ENCODE measurements around the gene MEGF11.
"Not testable (repeated sequence)": the region's sequence is repeated elsewhere in the genome, so short reads cannot be mapped to it uniquely, and the experiment has no call there.

The MEGF11 gene

DNA sequence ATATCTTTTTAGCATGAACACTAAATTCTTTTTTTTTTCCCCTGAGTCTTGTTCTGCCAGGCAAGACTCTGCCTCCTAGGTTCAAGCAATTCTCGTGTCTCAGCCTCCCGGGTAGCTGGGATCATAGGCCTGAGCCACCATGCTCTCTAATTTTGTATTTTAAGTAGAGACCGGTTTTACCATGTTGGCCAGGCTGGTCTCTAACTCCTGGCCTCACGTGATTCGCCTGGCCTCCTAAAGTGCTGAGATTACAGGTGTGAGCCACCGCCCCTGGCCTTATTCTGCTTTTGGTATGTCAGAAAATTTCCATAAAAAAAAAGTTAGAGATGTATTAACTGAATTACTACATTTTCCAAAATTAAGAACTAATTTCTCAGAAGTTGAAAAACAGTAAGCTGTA is 370.0 kb downstream of the MEGF11 start:
- DNase-seq (ENCODE audit: low spot score): no peak

DNA sequence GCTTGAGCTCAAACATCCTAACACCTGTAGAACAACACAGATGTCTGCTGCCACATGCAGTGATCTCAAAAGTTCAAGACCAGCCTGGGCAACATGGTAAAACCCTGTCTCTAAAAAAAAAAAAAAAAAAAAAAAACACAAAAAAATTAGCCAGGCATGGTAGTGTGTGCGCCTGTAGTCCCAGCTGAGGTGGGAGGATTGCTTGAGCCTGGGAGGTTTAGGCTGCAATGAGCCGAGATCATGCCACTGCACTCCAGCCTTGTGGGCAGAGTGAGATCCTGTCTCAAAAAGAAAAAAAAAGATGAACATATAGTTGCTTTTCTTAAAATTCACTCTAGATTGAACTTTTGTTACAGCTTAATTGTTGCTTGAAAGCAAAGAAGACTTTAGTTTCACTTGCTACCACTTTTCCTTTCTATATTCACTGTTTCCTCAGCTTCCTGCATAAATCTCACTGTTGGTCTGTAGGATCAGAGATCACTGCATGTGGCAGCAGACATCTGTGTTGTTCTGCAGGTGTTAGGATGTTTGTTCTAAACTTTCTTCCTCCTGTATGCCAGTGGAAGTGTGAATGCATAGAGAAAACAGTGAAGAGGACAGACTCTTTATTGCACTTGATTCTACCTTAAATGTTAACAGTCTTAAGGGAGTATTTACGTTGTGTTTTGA is 371.6 kb downstream of the MEGF11 start:
- DNase-seq (ENCODE audit: low spot score): no peak

DNA sequence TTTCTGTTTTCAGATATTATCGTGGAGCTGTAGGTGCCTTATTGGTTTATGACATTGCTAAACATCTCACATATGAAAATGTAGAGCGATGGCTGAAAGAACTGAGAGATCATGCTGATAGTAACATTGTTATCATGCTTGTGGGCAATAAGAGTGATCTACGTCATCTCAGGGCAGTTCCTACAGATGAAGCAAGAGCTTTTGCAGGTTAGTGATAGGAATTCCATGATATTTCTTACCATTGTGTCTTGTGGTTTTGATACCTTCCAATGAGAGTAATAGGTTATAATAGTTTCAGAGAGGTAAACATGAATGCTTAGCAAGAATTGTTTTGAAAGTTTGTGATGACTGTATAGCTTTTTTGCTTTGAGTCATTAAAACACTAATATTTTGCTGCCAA is 375.8 kb downstream of the MEGF11 start:
- no peak for DNase-seq (ENCODE audit: low spot score)

DNA sequence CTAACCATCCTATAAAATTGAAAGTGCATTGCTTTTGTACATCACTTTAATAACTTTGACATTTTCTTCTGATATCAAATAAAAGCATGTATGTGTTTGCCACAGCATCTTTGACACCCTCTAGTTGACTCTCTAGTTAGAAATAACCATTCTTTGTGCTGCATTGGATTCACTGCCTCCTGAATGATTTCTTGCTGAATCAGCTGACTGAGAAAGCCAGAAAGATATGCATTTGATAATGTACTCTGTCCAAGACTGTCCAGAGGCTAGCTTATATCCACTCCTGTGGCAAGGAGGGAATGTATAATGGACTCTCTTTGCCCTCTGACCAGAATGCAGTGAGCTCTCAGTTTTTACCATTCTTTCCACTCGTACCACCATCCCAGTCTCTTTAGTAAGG is 378.1 kb downstream of the MEGF11 start:
- DNase-seq (ENCODE audit: low spot score): no peak

DNA sequence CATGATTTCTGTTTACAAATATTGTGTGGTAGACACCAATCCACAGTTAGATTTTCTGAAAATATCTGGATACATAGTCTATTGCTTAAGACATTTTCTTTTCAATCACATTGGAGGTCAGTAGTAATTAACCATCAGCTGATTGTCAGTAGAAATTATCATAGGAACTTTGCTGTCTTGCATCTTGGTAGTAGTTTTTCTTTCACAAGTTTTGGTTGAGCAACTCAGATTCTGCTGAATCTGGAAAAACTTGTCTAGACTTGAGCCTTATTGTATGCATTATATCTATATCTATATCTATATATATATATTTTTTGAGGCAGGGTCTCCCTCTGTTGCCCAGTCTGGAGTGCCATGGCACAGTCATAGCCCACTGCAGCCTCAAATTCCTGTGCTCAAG is 380.3 kb downstream of the MEGF11 start:
- DNase-seq (ENCODE audit: low spot score): no peak

DNA sequence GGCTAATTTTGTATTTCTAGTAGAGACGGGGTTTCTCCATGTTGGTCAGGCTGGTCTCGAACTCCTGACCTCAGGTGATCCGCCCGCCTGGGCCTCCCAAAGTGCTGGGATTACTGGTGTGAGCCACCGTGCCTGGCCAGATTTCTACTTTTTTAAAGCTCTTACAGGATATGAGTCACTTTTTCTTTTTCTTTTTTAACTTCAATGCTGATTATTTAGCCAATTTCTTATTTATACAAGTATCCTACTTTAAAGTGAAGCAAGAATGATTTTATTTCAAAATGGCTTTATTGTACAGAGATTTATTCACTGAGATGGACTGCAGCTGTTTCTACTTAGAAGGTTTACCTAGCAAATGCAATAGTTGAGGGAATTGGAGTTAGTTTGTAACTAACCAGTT is 381.0 kb downstream of the MEGF11 start:
- peak; percentile 56 for DNase-seq (ENCODE audit: low spot score)

DNA sequence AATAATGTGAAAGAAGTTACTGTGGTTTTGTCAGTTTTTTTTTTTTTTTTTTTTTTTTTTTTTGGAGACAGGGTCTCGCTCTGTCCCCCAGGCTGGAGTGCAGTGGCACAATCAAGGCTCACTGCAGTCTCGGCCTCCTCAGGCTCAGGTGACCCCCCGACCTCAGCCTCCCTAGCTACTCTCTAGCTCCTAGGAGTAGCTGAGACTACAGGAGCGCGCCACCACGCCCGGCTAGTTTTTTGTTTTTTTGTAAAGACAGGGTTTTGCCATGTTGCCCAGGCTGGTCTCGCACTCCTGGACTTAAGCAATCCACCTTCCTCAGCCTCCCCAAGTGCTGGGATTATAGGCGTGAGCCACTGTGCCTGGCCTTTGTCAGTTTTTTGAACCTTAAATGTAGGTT is 381.7 kb downstream of the MEGF11 start:
- DNase-seq (ENCODE audit: low spot score): not testable (repeated sequence)

DNA sequence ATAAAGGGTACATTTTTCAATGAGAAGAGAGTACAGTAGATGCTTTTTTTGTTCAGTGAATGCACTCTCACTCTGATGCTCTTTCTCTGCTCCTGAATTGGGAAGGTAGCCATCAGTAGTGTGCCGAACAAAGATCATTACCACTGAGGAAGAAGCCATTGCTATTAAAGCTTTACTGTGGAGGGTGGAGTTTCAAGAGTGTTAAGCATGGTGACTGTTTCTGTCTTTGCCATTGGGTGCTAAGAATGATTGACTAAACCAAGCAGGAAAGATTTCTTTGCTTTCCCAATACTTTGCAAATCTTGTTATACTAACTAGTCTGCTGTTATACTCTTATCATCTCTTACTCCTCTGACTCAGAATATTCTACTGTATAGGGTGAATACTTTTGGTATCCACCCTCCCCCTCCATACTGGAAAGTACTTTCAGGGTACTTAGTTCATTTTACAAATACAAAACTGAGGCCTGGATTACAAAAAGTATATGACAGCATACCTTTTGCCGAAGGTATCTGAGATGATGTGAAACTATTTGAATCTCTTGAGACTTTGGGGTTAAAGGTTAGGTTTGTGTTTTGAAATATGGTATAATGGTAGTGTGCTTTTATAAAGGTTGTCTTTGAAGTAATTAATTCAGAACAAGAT is 382.5 kb downstream of the MEGF11 start:
- peak; percentile 81 for DNase-seq (ENCODE audit: low spot score)

DNA sequence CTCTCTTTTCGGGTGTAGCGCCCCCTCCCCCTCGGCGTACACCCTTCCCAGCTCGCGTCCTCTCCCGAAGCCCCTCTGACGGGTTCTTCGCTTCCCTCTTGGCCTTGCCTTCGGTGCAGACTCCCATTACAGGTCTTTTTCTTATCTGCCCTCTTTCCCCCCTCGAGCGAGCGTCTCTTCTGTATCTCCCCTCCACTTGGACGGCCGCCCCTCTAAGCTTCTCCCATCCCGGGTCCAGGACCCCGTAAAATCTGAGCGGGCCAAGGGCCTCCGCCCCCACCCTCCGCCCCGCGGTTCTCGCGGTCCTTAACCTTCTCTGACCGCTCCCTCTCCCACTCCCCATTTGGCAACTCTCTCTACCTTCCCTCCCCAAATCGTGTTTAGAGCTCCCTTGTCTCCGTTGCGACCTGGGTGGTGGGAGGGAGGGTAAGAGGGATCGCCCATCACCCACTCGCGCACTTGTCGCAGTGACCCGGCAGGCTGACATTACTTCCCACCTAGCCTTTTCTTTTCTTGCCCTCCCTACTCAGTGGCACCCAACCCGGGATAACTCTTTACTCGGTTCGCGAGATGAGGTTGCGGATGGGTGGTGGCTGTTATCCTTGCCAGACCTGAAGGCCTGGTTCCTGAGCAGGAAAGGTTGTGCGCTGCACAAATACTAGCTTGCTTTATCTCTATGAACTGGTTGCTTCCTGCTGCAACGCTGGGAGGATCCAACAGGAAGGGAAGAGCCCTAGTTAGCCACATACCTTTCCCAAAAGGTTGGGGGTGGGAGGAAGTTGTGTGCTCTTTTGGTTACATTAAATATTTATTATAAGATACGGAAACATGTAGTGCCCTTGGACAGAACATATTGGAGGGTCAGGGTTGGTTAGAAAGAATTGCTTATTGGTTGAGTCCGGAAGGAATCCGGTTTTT is 383.3 kb downstream of the MEGF11 start:
- peak; percentile 76 for DNase-seq (ENCODE audit: low spot score)

DNA sequence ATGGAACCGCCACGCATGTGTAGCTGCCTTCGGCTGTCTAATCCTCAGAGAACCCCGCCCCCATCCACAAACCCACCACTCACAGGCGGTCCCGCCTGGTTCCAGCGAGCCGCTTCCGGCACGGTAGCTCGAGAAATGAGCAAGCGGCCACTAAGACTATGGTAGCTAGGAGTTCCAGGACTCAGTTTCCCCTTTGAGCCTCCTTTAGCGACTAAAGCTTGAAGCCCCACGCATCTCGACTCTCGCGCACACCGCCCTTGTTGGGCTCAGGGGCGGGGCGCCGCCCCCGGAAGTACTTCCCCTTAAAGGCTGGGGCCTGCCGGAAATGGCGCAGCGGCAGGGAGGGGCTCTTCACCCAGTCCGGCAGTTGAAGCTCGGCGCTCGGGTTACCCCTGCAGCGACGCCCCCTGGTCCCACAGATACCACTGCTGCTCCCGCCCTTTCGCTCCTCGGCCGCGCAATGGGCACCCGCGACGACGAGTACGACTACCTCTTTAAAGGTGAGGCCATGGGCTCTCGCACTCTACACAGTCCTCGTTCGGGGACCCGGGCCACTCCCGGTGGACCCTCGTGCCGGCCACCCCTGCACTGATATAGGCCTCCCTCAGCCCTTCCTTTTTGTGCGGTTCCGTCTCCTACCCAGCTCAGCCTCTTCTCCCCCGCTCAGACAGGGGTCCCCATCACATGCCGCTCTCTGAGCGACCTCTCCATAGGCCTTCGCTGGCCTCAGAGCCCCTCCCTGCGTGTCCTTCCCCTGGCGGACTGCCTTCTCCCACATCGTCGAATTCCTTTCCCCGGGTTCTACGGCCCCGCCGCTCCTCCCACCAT is 384.2 kb downstream of the MEGF11 start, which contains the start of gene RAB11A:
Gene RAB11A (plus strand): TSS at position 366 of the 828 bp plus-strand sequence. CDS start 95 bp downstream, at position 461.
- DNase-seq (ENCODE audit: low spot score): peak; percentile 98

DNA sequence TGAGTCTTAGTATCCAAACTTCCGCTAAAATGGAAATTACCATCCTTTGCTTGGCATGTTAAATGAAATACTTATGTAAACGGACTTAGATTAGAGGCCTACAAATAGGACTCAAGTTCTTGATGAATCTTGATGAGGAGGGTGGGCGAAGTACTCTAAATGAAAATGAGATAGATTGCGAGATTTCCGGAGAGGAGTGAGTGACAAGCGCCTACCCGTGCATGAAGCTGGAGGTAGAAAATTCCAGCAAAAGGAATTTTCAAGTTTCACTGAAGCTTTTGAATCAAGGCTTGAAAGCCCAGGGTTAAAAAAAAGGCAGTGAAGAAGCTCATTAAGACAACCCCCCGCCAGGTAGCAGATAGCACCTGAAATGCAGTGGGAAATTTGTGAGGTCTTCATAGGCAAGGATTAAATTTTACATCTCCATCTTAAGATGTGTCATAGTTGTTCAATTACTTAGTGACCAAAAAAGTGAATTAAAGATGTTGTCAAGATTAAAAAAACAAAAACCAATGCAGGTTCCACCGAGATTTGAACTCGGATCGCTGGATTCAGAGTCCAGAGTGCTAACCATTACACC is 384.9 kb downstream of the MEGF11 start:
- peak; percentile 65 for DNase-seq (ENCODE audit: low spot score)

DNA sequence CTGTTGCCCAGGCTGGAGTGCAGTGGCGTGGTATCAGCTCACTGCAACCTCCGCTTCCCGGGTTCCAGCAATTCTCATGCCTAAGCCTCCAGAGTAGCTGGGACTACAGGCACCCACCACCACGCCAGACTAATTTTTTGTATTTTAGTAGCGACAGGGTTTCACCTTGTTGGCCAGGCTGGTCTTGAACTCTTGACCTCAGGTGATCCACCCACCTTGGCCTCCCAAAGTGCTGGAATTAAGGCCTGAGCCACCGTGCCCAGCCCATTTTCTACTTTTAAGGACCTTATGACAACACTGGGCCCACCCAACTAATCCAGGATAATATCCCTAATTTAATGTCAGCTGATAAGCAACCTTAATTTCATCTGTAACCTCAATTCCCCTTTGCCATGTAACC is 385.6 kb downstream of the MEGF11 start:
- not testable (repeated sequence) for DNase-seq (ENCODE audit: low spot score)

DNA sequence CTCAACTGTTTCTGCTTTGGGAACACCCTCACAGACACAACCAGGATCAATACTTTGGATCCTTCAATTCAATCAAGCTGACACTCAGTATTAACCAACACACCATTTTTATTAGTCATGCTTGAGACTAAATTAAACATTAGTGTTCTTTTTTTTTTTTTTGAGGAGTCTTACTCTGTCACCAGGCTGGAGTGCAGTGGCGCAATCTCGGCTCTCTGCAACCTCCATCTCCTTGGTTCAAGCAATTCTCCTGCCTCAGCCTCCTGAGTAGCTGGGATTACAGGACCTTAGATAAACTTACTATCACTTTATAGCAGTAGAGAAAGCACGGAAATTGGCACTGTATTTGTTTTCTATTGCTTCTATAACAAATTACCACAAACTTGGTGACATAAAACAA is 386.3 kb downstream of the MEGF11 start:
- DNase-seq (ENCODE audit: low spot score): no peak

DNA sequence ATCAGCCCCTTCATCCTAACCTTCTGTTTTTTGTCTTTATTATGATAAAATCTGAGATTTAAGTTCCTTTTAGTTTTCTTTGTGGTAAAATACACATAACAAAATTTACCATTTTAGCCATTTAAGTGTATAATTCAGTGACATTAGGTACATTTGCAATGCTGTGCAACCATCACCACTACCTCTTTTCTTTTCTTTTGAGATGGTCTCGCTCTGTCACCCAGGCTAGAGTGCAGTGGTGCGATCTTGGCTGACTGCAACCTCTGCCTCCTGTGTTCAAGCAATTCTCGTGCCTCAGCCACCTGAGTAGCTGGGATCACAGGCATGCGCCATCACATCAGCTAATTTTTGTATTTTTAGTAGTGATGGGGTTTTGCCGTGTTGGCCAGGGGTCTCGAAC is 390.4 kb downstream of the MEGF11 start:
- no peak for DNase-seq (ENCODE audit: low spot score)

DNA sequence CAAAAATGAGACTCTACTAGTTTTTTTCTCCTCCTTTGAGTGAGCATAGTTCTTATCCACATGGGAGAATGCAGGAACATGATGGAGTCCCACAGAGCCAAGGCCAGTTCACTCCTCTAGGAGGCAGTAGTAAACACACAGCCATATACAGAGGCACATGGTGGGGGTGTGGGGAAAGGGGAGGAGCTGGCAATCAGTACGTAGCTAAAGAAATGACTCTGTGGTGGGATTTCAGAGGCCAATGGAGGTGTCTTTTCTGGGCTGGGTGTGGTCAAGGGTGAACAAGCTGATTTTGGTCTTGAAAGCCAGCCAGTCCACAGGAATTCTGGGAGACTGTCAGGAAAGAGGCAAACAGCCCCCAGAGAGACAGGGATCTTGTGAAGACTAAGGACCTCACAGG is 390.9 kb downstream of the MEGF11 start:
- DNase-seq (ENCODE audit: low spot score): peak; percentile 74

DNA sequence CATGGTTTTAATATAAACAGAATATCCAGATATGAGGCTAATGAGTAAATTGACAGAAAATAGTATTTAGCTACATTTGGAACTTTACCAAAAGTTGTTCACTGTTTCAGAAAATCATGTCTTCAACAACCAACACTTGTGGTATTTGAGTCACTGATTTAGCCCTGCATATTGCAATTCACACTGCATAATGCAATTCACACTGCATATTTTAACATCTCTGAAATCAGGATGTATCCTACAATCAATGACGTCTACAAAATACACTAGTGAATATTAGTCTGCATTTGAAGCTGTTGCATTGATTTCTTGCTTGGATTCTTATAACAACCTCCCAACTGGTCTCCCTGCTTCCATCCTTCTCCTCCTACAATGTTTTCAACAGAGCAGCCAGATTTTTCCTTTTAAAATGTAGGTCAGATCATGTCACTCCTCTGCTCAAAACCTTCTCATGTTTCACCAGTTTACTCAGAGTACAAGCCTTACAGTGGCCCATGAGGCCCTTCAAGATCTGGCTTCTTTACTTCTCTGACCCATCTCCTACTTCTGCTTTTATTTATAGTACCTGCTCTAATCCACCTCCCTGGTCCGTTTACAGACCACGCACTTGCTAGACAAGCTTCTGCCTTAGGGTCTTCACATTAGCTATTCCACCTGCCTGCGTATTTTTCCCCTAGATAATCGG is 395.7 kb downstream of the MEGF11 start:
- DNase-seq (ENCODE audit: low spot score): no peak

DNA sequence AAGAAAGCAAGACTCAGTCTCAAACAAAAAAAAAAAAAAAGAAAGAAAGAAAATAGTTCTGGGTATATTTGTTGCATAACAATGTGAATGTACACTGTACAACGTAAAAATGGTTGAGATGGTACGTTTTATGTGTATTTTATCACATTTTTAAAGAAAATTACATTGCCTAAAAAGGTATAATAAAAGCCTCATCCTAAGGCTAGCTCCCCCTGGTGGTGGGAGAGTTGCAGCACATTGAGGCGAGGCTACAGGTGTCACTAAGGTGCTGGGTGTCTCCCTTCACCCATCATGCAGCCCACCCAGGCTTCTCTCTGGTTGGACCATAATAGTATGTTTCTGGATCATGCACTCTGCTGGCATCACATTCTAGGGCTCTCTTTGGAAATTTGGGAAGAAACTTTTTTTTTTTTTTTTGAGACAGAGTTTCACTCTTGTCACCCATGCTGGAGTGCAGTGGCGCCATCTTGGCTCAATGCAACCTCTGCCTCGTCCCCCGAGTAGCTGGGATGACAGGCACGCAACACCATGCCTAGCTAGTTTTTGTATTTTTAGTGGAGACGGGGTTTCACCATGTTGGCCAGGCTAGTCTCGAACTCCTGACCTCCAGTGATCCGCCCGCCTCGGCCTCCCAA is 396.6 kb downstream of the MEGF11 start:
- DNase-seq (ENCODE audit: low spot score): peak; percentile 53

DNA sequence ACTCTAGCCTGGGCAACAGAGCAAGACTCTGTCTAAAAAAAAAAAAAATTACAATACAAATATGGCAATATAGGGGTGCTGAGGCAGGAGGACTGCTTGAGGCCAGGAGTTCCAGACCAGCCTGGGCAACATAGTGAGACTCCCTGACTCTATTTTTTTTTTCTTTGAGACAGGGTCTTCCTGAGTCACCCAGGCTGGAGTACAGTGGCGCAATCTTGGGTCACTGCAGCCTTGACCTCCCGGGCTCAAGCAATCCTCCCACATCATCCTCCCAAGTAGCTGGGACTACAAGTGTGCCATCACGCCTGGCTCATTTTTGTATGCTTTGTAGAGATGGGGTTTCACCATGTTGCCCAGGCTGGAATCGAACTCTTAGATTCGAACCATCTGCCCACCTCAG is 401.6 kb downstream of the MEGF11 start:
- DNase-seq (ENCODE audit: low spot score): no peak

DNA sequence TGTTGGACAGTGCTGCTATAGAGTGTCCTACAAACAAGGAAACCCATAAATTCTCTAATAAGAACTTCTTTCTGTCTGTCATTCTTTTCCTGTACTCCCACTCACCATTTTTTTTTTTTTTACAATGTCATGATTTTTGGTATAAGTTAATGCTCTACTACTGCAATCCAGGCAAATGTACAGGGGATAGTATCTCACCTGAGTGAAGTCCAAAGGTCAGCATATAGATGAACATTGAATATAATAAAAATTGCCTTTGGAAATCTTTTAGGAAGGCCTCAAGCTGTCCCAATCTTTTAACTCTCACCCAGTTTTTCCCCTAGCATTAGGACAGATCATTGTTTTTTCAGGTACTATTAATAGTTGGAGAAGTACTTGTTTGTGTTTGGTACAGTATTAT is 405.6 kb downstream of the MEGF11 start:
- DNase-seq (ENCODE audit: low spot score): no peak

DNA sequence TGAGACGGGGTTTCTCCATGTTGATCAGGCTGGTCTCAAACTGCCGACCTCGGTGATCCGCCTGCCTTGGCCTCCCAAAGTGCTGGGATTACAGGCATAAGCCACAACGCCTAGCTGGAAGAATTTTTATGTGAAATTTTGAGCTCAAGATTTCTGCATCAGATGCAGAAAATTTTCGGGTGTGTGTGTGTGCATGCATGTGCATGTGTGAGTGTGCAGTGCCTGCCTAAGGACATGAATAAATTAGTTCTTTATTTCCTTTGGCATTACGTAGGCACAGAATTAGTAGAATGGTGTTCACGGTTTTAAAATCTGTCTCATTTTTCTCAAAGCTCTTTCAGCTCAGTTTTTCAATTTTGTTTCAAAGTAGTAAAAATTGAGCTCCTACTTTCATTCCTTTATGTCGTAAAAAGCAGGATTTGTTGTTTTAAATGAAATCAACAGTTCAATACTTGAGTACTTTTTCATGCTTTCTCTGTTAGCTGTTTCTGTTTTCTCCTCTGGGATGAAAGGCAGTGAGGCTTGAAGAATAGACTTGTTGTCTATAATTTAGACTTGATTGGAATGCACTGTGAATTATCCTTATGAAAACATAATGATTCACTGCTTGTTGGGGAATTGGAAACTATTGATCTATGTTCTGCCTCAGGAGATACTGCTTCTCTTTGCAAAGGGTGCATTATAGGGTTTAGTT is 407.6 kb downstream of the MEGF11 start:
- no peak for DNase-seq (ENCODE audit: low spot score)
